CD4-positive, alpha-beta memory T cell (primary cell): ENCODE data around the gene MEGF8. TPM values are rescaled to one million over a fixed set of nuclear protein-coding genes. Genes with fewer than 3 reads are reported as not detected.

ENCODE experiments used
- CTCF ChIA-PET: fragments of 350-600 bp; sonication (Branson Sonifier 250); formaldehyde crosslinking; loops from one replicate; lab custom pipeline; 2021; ENCODE audit warnings: inconsistent platforms; ENCODE audit not compliant: partially characterized antibody; lab: Charles Lee
- POLR2A ChIA-PET: fragments of 350-600 bp; sonication (Branson Sonifier 250); formaldehyde crosslinking; loops from one replicate; lab custom pipeline; 2021; ENCODE audit not compliant: partially characterized antibody; lab: Charles Lee
- DNase-seq, 5 donors: peaks; one replicate each; pipeline versions ENCODE4 v3.0.0 to v3.0.0-alpha.2; 2020 to 2022; ENCODE audit warnings: mixed read lengths in 1 of 5
- H3K27ac ChIP-seq: one replicate; pipeline ENCODE4 v1.7.0; 2013; ENCODE audit warnings: low read depth, low read length
- H3K27me3 ChIP-seq: 2 replicates; pipeline ENCODE4 v1.7.0; 2013; ENCODE audit warnings: mild to moderate bottlenecking, low read length, moderate library complexity; ENCODE audit not compliant: insufficient read depth
- H3K36me3 ChIP-seq: 2 replicates; pipeline ENCODE4 v1.7.0; 2013; ENCODE audit warnings: mild to moderate bottlenecking, low read length, moderate library complexity; ENCODE audit not compliant: insufficient read depth
- H3K4me1 ChIP-seq: 2 replicates; pipeline ENCODE4 v1.7.0; 2013; ENCODE audit warnings: mild to moderate bottlenecking, low read length, moderate library complexity; ENCODE audit not compliant: insufficient read depth
- H3K4me3 ChIP-seq, 2 donors: one replicate each; pipeline ENCODE4 v1.7.0; 2013; ENCODE audit warnings: low read length in 2 of 2, mild to moderate bottlenecking in 1 of 2
- H3K9me3 ChIP-seq, 2 donors: one replicate each; pipeline ENCODE4 v1.7.0; 2013; ENCODE audit warnings: low read length in 2 of 2, control low read depth in 1 of 2; ENCODE audit not compliant: control insufficient read depth in 1 of 2
- H3K27ac Mint-ChIP-seq, 7 donors: one replicate each; pipeline ENCODE4 v1.8.0; 2020 to 2021; ENCODE audit warnings: mixed read lengths in 7 of 7, mild to moderate bottlenecking in 6 of 7, inconsistent platforms in 3 of 7, moderate library complexity in 3 of 7
- H3K27me3 Mint-ChIP-seq, 2 donors: one replicate each; pipeline ENCODE4 v1.8.0; 2020 to 2021; ENCODE audit warnings: mixed read lengths in 2 of 2
- H3K36me3 Mint-ChIP-seq, 2 donors: one replicate each; pipeline ENCODE4 v1.8.0; 2020 to 2021; ENCODE audit warnings: mixed read lengths in 2 of 2, inconsistent platforms in 1 of 2, mild to moderate bottlenecking in 1 of 2
- H3K4me1 Mint-ChIP-seq, 4 donors: one replicate each; pipeline ENCODE4 v1.8.0; 2020 to 2021; ENCODE audit warnings: mixed read lengths in 4 of 4, mild to moderate bottlenecking in 1 of 4
- H3K4me3 Mint-ChIP-seq, 8 donors: one replicate each; pipeline ENCODE4 v1.8.0; 2020 to 2021; ENCODE audit warnings: mixed read lengths in 8 of 8, mild to moderate bottlenecking in 7 of 8, moderate library complexity in 6 of 8, inconsistent platforms in 3 of 8
- H3K9me3 Mint-ChIP-seq, 8 donors: one replicate each; pipeline ENCODE4 v1.8.0; 2020 to 2021; ENCODE audit warnings: mixed read lengths in 8 of 8, mild to moderate bottlenecking in 5 of 8, inconsistent platforms in 3 of 8, moderate library complexity in 1 of 8
- intact Hi-C: fragments of 100-400 bp; cut with micrococcal nuclease; formaldehyde crosslinking; loops from one replicate; pipeline ENCODE4 v1.15.1; 2023
- polyA plus RNA-seq, 2 donors: library from polyadenylated mRNA; unstranded; fragments of 300-500 nt; fragmentation: Illumina TruSeq; gene quantifications; one replicate each; pipeline ENCODE4 v1.2.3, GENCODE V29; 2021
- total RNA-seq, 2 experiments: library from RNA; stranded (reverse); gene quantifications; one replicate each; pipeline ENCODE4 v1.2.3, GENCODE V29; 2021

Gene MEGF8
- total and polyA plus RNA-seq, 4 experiments from 2014 or later = 0.09 to 9.5 (median 4.5) TPM

DNA sequence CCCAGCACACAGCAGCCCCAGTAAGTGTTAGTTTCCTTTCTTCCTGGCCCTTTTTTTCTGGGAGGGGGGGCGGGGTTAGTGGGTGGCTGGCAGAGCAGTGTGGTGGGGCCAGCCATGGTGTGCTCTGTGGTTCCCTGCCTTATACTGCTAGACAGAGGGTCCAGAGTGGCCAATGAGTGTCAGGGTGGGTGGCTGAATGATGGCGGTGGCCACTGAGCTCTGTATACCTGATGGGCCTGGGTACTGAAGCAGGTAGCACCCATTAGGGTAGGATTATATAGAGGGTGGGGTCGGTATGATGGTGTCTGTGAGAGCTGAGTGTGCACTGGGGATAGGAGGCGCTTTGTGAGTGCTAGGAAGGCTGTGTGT, 42.6 kb upstream of the MEGF8 start:
- H3K9me3 ChIP-seq = no peaks in the 10 kb centered on the region
- Mint-ChIP-seq H3K4me3 (peak overlapping the region in 4 of 8 donors; percentile 63 to 89 (median 69)), H3K36me3 (peaks cover 0 to 20% of the 10 kb centered on the region in 2 donors), H3K27me3 (no peaks in the 10 kb centered on the region), H3K27ac (peak overlapping the region in 1 of 7 donors; percentile 92), H3K4me1 (peaks cover 34 to 40% (median 37%) of the 10 kb centered on the region in 4 donors), H3K9me3 (no peaks in the 10 kb centered on the region)
- peaks cover 10% of the 10 kb centered on the region for H3K36me3 ChIP-seq
- peak overlapping the region; percentile 77 for H3K27ac ChIP-seq
- intact Hi-C loops = loop anchor here (1.0 to 5.0 kb wide), 9 partner anchors 13 to 150 kb away; partner anchors contain the start of genes CIC, DEDD2 and MEGF8
- ChIA-PET CTCF (interaction anchor here (0.8 to 1.7 kb wide), 3 partner anchors 13 to 150 kb away, joined by 4 to 7 read pairs (median 4); partner anchors contain the start of gene POU2F2), POLR2A (interaction anchor here (0.8 to 9.3 kb wide), 11 partner anchors 9 to 207 kb away, joined by 3 to 139 read pairs (median 6); partner anchors contain the start of genes CIC, GSK3A, PAFAH1B3 and PRR19)
- peak overlapping the region; percentile 1 to 60 for H3K4me3 ChIP-seq
- H3K27me3 ChIP-seq = no peaks in the 10 kb centered on the region
- no peak for DNase-seq
- H3K4me1 ChIP-seq = peaks cover 58% of the 10 kb centered on the region

- Histone ChIP-seq H3K27ac (peak overlapping the region; percentile 77), H3K9me3 (no peaks in the 10 kb centered on the region), H3K27me3 (no peaks in the 10 kb centered on the region), H3K36me3 (peaks cover 17% of the 10 kb centered on the region), H3K4me3 (peak overlapping the region; percentile 1 to 60), H3K4me1 (peaks cover 54% of the 10 kb centered on the region)
- H3K27ac Mint-ChIP-seq = no peak overlapping the region
- peak; percentile 96 to 98 (median 97) for DNase-seq
- ChIA-PET POLR2A (interaction anchor here (0.7 to 9.3 kb wide), 17 partner anchors 8 to 207 kb away, joined by 3 to 139 read pairs (median 4); partner anchors contain the start of genes CIC, ERF, GSK3A and PAFAH1B3), CTCF (interaction anchor here (0.8 to 1.7 kb wide), 3 partner anchors 12 to 151 kb away, joined by 4 to 7 read pairs (median 4); partner anchors contain the start of gene POU2F2)
- intact Hi-C loops = loop anchor here (1.0 to 5.0 kb wide), 10 partner anchors 13 to 150 kb away; partner anchors contain the start of genes CIC, DEDD2, MEGF8 and PAFAH1B3
- H3K9me3 Mint-ChIP-seq = no peaks in the 10 kb centered on the region
- no peak overlapping the region for H3K4me3 Mint-ChIP-seq
- H3K4me1 Mint-ChIP-seq = peaks cover 32 to 37% (median 33%) of the 10 kb centered on the region in 4 donors
- no peaks in the 10 kb centered on the region for H3K27me3 Mint-ChIP-seq
- peaks cover 0 to 25% of the 10 kb centered on the region in 2 donors for H3K36me3 Mint-ChIP-seq
These were observed 42.0 kb upstream of the MEGF8 start for GRCh38 chr19:42283188-42284065.

GRCh38 chr19:42284066-42284501, 41.4 kb upstream of the MEGF8 start:
- Histone ChIP-seq H3K4me1 (peaks cover 48% of the 10 kb centered on the region), H3K36me3 (peaks cover 23% of the 10 kb centered on the region), H3K27me3 (no peaks in the 10 kb centered on the region), H3K27ac (peak overlapping the region; percentile 40), H3K9me3 (no peaks in the 10 kb centered on the region), H3K4me3 (no peak overlapping the region)
- ChIA-PET POLR2A (interaction anchor here (0.6 to 9.3 kb wide), 13 partner anchors 13 to 161 kb away, joined by 3 to 139 read pairs (median 4); partner anchors contain the start of genes CIC, DEDD2, ERF and GSK3A), CTCF (interaction anchor here (1.5 kb wide), 1 partner anchor 41 kb away, joined by 5 read pairs; no protein-coding TSS in a partner anchor)
- H3K27me3 Mint-ChIP-seq = no peaks in the 10 kb centered on the region
- no peaks in the 10 kb centered on the region for H3K9me3 Mint-ChIP-seq
- intact Hi-C loops = loop anchor here (2.0 to 5.0 kb wide), 3 partner anchors 19 to 113 kb away; partner anchors contain the start of genes PAFAH1B3 and PRR19
- no peak overlapping the region for H3K27ac Mint-ChIP-seq
- DNase-seq = peak; percentile 84 to 93 (median 92)
- peaks cover 0 to 32% of the 10 kb centered on the region in 2 donors for H3K36me3 Mint-ChIP-seq
- no peak overlapping the region for H3K4me3 Mint-ChIP-seq
- H3K4me1 Mint-ChIP-seq = peaks cover 25 to 33% (median 29%) of the 10 kb centered on the region in 4 donors

- H3K4me3 Mint-ChIP-seq = peak overlapping the region; percentile 81 to 96 (median 92)
- H3K27me3 Mint-ChIP-seq = no peaks in the 10 kb centered on the region
- intact Hi-C loops = loop anchor here (2.0 to 5.0 kb wide), 3 partner anchors 18 to 113 kb away; partner anchors contain the start of genes PAFAH1B3 and PRR19
- no peaks in the 10 kb centered on the region for H3K9me3 Mint-ChIP-seq
- H3K27ac Mint-ChIP-seq = peak overlapping the region; percentile 86 to 96 (median 94)
- H3K4me3 ChIP-seq = peak overlapping the region; percentile 63 to 69
- H3K9me3 ChIP-seq = no peaks in the 10 kb centered on the region
- POLR2A ChIA-PET = interaction anchor here (0.6 to 9.3 kb wide), 15 partner anchors 12 to 162 kb away, joined by 3 to 139 read pairs (median 4); partner anchors contain the start of genes CIC, DEDD2, ERF and GSK3A
- peaks cover 0 to 34% of the 10 kb centered on the region in 2 donors for H3K36me3 Mint-ChIP-seq
- peak in 4 of 5 donors; percentile 31 to 49 (median 36) for DNase-seq
- peaks cover 19 to 26% (median 23%) of the 10 kb centered on the region in 4 donors for H3K4me1 Mint-ChIP-seq
- peaks cover 30% of the 10 kb centered on the region for H3K36me3 ChIP-seq
- H3K4me1 ChIP-seq = peaks cover 41% of the 10 kb centered on the region
- CTCF ChIA-PET = interaction anchor here (1.5 kb wide), 1 partner anchor 41 kb away, joined by 5 read pairs; no protein-coding TSS in a partner anchor
- H3K27me3 ChIP-seq = no peaks in the 10 kb centered on the region
- H3K27ac ChIP-seq = peak overlapping the region; percentile 67
These were observed 40.7 kb upstream of the MEGF8 start for GRCh38 chr19:42284591-42285341.

DNA sequence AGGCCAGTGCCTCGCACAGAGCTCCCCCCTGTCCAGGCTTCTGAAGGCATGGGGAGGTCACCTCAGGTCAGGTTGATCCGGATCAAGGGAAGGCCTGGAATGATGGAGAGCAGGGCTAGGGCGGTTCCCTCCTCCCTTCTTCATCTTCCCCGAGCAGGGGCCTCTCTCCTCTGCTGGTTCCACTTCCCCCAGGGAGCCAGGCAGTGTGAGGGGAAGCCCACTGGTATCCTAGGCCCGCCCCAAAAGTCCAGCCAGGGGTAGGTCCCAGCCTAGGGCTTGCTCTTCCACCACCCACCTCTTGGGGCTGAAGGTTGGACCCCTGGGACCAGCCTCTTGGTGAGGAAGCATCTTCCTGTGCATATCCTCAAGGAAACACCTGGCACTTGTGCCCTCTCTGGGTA, 39.9 kb upstream of the MEGF8 start:
- DNase-seq = peak in 1 of 5 donors; percentile 43
- Mint-ChIP-seq H3K4me3 (peak overlapping the region in 5 of 8 donors; percentile 8 to 96 (median 21)), H3K4me1 (peaks cover 18 to 26% (median 22%) of the 10 kb centered on the region in 4 donors), H3K27ac (peak overlapping the region in 6 of 7 donors; percentile 84 to 94 (median 93)), H3K9me3 (no peaks in the 10 kb centered on the region), H3K27me3 (no peaks in the 10 kb centered on the region), H3K36me3 (peaks cover 0 to 35% of the 10 kb centered on the region in 2 donors)
- no peaks in the 10 kb centered on the region for H3K27me3 ChIP-seq
- H3K36me3 ChIP-seq = peaks cover 37% of the 10 kb centered on the region
- intact Hi-C loops = loop anchor here (2.0 kb wide), 1 partner anchor 17 kb away; the partner anchor contains the start of genes PAFAH1B3 and PRR19
- ChIA-PET CTCF (interaction anchor here (1.5 kb wide), 1 partner anchor 42 kb away, joined by 5 read pairs; no protein-coding TSS in a partner anchor), POLR2A (interaction anchor here (0.9 to 9.3 kb wide), 7 partner anchors 11 to 104 kb away, joined by 3 to 139 read pairs (median 8); partner anchors contain the start of genes CIC, GSK3A, PAFAH1B3 and PRR19)
- peak overlapping the region; percentile 67 for H3K27ac ChIP-seq
- H3K9me3 ChIP-seq = no peaks in the 10 kb centered on the region
- H3K4me1 ChIP-seq = peaks cover 41% of the 10 kb centered on the region
- no peak overlapping the region for H3K4me3 ChIP-seq

DNA sequence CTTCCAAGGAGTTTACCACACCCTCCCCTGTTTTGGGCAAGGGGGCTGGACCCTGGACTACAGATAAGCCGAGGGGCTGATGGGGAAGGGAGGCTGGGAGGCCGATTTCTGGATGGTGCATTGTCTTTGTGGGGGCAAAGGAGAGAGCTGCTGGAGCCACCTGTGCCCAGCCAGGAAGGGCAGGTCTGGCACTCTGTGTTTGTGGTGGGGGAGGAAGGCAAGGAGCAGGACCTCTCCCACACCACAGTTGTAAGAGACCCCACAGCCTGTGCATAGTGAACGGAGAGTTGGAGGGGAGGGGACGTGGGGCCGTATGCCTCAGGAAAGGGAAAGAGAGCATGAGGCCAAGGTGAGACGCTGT, 39.5 kb upstream of the MEGF8 start:
- Histone ChIP-seq H3K4me3 (no peak overlapping the region), H3K4me1 (peaks cover 41% of the 10 kb centered on the region), H3K27ac (peak overlapping the region; percentile 67), H3K9me3 (no peaks in the 10 kb centered on the region), H3K36me3 (peaks cover 39% of the 10 kb centered on the region), H3K27me3 (no peaks in the 10 kb centered on the region)
- H3K36me3 Mint-ChIP-seq = peaks cover 0 to 35% of the 10 kb centered on the region in 2 donors
- intact Hi-C loops = loop anchor here (2.0 kb wide), 1 partner anchor 17 kb away; the partner anchor contains the start of genes PAFAH1B3 and PRR19
- no peaks in the 10 kb centered on the region for H3K9me3 Mint-ChIP-seq
- ChIA-PET CTCF (no interaction called here), POLR2A (interaction anchor here (1.2 to 7.6 kb wide), 3 partner anchors 16 to 28 kb away, joined by 3 to 131 read pairs (median 13); partner anchors contain the start of genes CIC, PAFAH1B3 and PRR19)
- peak overlapping the region in 4 of 8 donors; percentile 13 to 55 (median 21) for H3K4me3 Mint-ChIP-seq
- peak overlapping the region; percentile 81 to 94 (median 90) for H3K27ac Mint-ChIP-seq
- DNase-seq = no peak
- peaks cover 18 to 26% (median 22%) of the 10 kb centered on the region in 4 donors for H3K4me1 Mint-ChIP-seq
- H3K27me3 Mint-ChIP-seq = no peaks in the 10 kb centered on the region
